Measurements from ENCODE around the gene SP2.

SP2 gene

GRCh38 chr17:47883589-47884426, 12.2 kb upstream of the SP2 start:
- Histone ChIP-seq H3K4me3 (ENCODE audit: low read length) (no peak overlapping the region), H3K27ac (ENCODE audit: low read length) (no peak overlapping the region), H3K9me3 (ENCODE audit: control insufficient read depth, low read depth, low read length) (no peaks in the 10 kb centered on the region), H3K9ac (ENCODE audit: low read length) (no peak overlapping the region), H3K36me3 (ENCODE audit: control insufficient read depth, low read depth, low read length) (no peaks in the 10 kb centered on the region), H3K27me3 (ENCODE audit: control insufficient read depth, insufficient read depth, low read length) (no peaks in the 10 kb centered on the region), H3K4me1 (ENCODE audit: control insufficient read depth, low read depth, low read length) (peaks cover 8% of the 10 kb centered on the region)

GRCh38 chr17:47884427-47884740, 11.7 kb upstream of the SP2 start:
- no peaks in the 10 kb centered on the region for H3K27me3 ChIP-seq (ENCODE audit: control insufficient read depth, insufficient read depth, low read length)
- H3K9me3 ChIP-seq (ENCODE audit: control insufficient read depth, low read depth, low read length) = no peaks in the 10 kb centered on the region
- H3K9ac ChIP-seq (ENCODE audit: low read length) = no peak overlapping the region
- H3K4me3 ChIP-seq (ENCODE audit: low read length) = no peak overlapping the region
- H3K4me1 ChIP-seq (ENCODE audit: control insufficient read depth, low read depth, low read length) = peaks cover 8% of the 10 kb centered on the region
- no peak overlapping the region for H3K27ac ChIP-seq (ENCODE audit: low read length)
- H3K36me3 ChIP-seq (ENCODE audit: control insufficient read depth, low read depth, low read length) = no peaks in the 10 kb centered on the region

- H3K27me3 ChIP-seq (ENCODE audit: control insufficient read depth, insufficient read depth, low read length) = no peaks in the 10 kb centered on the region
- H3K4me1 ChIP-seq (ENCODE audit: control insufficient read depth, low read depth, low read length) = peaks cover 8% of the 10 kb centered on the region
- no peak overlapping the region for H3K9ac ChIP-seq (ENCODE audit: low read length)
- H3K9me3 ChIP-seq (ENCODE audit: control insufficient read depth, low read depth, low read length) = no peaks in the 10 kb centered on the region
- no peaks in the 10 kb centered on the region for H3K36me3 ChIP-seq (ENCODE audit: control insufficient read depth, low read depth, low read length)
- H3K4me3 ChIP-seq (ENCODE audit: low read length) = no peak overlapping the region
- H3K27ac ChIP-seq (ENCODE audit: low read length) = no peak overlapping the region
These were observed 10.9 kb upstream of the SP2 start for GRCh38 chr17:47884905-47885730.

GRCh38 chr17:47888293-47888692, 7.7 kb upstream of the SP2 start:
- Histone ChIP-seq H3K9me3 (ENCODE audit: control insufficient read depth, low read depth, low read length) (no peaks in the 10 kb centered on the region), H3K36me3 (ENCODE audit: control insufficient read depth, low read depth, low read length) (no peaks in the 10 kb centered on the region), H3K9ac (ENCODE audit: low read length) (no peak overlapping the region), H3K27me3 (ENCODE audit: control insufficient read depth, insufficient read depth, low read length) (no peaks in the 10 kb centered on the region), H3K4me3 (ENCODE audit: low read length) (no peak overlapping the region), H3K4me1 (ENCODE audit: control insufficient read depth, low read depth, low read length) (peaks cover 8% of the 10 kb centered on the region), H3K27ac (ENCODE audit: low read length) (no peak overlapping the region)

GRCh38 chr17:47889734-47890529, 6.1 kb upstream of the SP2 start:
- H3K9me3 ChIP-seq (ENCODE audit: control insufficient read depth, low read depth, low read length) = no peaks in the 10 kb centered on the region
- H3K4me3 ChIP-seq (ENCODE audit: low read length) = no peak overlapping the region
- no peak overlapping the region for H3K9ac ChIP-seq (ENCODE audit: low read length)
- H3K4me1 ChIP-seq (ENCODE audit: control insufficient read depth, low read depth, low read length) = peaks cover 7% of the 10 kb centered on the region
- H3K27me3 ChIP-seq (ENCODE audit: control insufficient read depth, insufficient read depth, low read length) = no peaks in the 10 kb centered on the region
- H3K27ac ChIP-seq (ENCODE audit: low read length) = no peak overlapping the region
- no peaks in the 10 kb centered on the region for H3K36me3 ChIP-seq (ENCODE audit: control insufficient read depth, low read depth, low read length)

- Histone ChIP-seq H3K4me3 (ENCODE audit: low read length) (no peak overlapping the region), H3K27me3 (ENCODE audit: control insufficient read depth, insufficient read depth, low read length) (no peaks in the 10 kb centered on the region), H3K9ac (ENCODE audit: low read length) (no peak overlapping the region), H3K27ac (ENCODE audit: low read length) (no peak overlapping the region), H3K36me3 (ENCODE audit: control insufficient read depth, low read depth, low read length) (no peaks in the 10 kb centered on the region), H3K4me1 (ENCODE audit: control insufficient read depth, low read depth, low read length) (no peaks in the 10 kb centered on the region), H3K9me3 (ENCODE audit: control insufficient read depth, low read depth, low read length) (no peaks in the 10 kb centered on the region)
These were observed 4.4 kb upstream of the SP2 start for GRCh38 chr17:47891545-47892088.

GRCh38 chr17:47894498-47895346, 1.3 kb upstream of the SP2 start:
- Histone ChIP-seq H3K4me3 (ENCODE audit: low read length) (peak overlapping the region; percentile 79), H3K4me1 (ENCODE audit: control insufficient read depth, low read depth, low read length) (no peaks in the 10 kb centered on the region), H3K27me3 (ENCODE audit: control insufficient read depth, insufficient read depth, low read length) (no peaks in the 10 kb centered on the region), H3K27ac (ENCODE audit: low read length) (no peak overlapping the region), H3K36me3 (ENCODE audit: control insufficient read depth, low read depth, low read length) (peaks cover 9% of the 10 kb centered on the region), H3K9ac (ENCODE audit: low read length) (peak overlapping the region; percentile 57), H3K9me3 (ENCODE audit: control insufficient read depth, low read depth, low read length) (no peaks in the 10 kb centered on the region)

GRCh38 chr17:47895347-47895855, 635 bp upstream of the SP2 start:
- no peak overlapping the region for H3K27ac ChIP-seq (ENCODE audit: low read length)
- H3K4me1 ChIP-seq (ENCODE audit: control insufficient read depth, low read depth, low read length) = no peaks in the 10 kb centered on the region
- H3K27me3 ChIP-seq (ENCODE audit: control insufficient read depth, insufficient read depth, low read length) = no peaks in the 10 kb centered on the region
- H3K9me3 ChIP-seq (ENCODE audit: control insufficient read depth, low read depth, low read length) = no peaks in the 10 kb centered on the region
- peak overlapping the region; percentile 57 for H3K9ac ChIP-seq (ENCODE audit: low read length)
- peaks cover 9% of the 10 kb centered on the region for H3K36me3 ChIP-seq (ENCODE audit: control insufficient read depth, low read depth, low read length)
- H3K4me3 ChIP-seq (ENCODE audit: low read length) = peak overlapping the region; percentile 79

GRCh38 chr17:47896672-47897490, 845 bp downstream of the SP2 start:
- H3K9me3 ChIP-seq (ENCODE audit: control insufficient read depth, low read depth, low read length) = no peaks in the 10 kb centered on the region
- H3K27me3 ChIP-seq (ENCODE audit: control insufficient read depth, insufficient read depth, low read length) = no peaks in the 10 kb centered on the region
- peaks cover 9% of the 10 kb centered on the region for H3K36me3 ChIP-seq (ENCODE audit: control insufficient read depth, low read depth, low read length)
- H3K27ac ChIP-seq (ENCODE audit: low read length) = no peak overlapping the region
- H3K9ac ChIP-seq (ENCODE audit: low read length) = peak overlapping the region; percentile 81
- peaks cover 10% of the 10 kb centered on the region for H3K4me1 ChIP-seq (ENCODE audit: control insufficient read depth, low read depth, low read length)
- H3K4me3 ChIP-seq (ENCODE audit: low read length) = peak overlapping the region; percentile 96

- Histone ChIP-seq H3K27ac (ENCODE audit: low read length) (no peak overlapping the region), H3K27me3 (ENCODE audit: control insufficient read depth, insufficient read depth, low read length) (no peaks in the 10 kb centered on the region), H3K4me1 (ENCODE audit: control insufficient read depth, low read depth, low read length) (peaks cover 16% of the 10 kb centered on the region), H3K9me3 (ENCODE audit: control insufficient read depth, low read depth, low read length) (no peaks in the 10 kb centered on the region), H3K4me3 (ENCODE audit: low read length) (peak overlapping the region; percentile 96), H3K36me3 (ENCODE audit: control insufficient read depth, low read depth, low read length) (peaks cover 9% of the 10 kb centered on the region), H3K9ac (ENCODE audit: low read length) (no peak overlapping the region)
These were observed 1.5 kb downstream of the SP2 start for GRCh38 chr17:47897561-47897960.

Measured in iPS-18a (cell line).